Right forelimb (tissue), 1 donor: ENCODE measurements around the gene HLA-DMB.

Experiments used
- DNase-seq: peaks from one replicate; pipeline ENCODE4 v3.0.0-alpha.2; 2018

HLA-DMB gene

GRCh38 chr6:32971581-32972352 lies 30.9 kb upstream of the HLA-DMB start:
- DNase-seq, result peak; percentile 100

- no peak for DNase-seq
These were observed 30.4 kb upstream of the HLA-DMB start for GRCh38 chr6:32971242-32971580.

GRCh38 chr6:32970413-32971241 lies 29.8 kb upstream of the HLA-DMB start:
- DNase-seq, result peak; percentile 95

- peak; percentile 91 for DNase-seq
These were observed 29.0 kb upstream of the HLA-DMB start for GRCh38 chr6:32969685-32970412.

GRCh38 chr6:32968867-32969684 lies 28.2 kb upstream of the HLA-DMB start:
- DNase-seq, result no peak

GRCh38 chr6:32968093-32968866 lies 27.5 kb upstream of the HLA-DMB start, which contains the start of gene BRD2:
TSS of gene BRD2 (plus strand) at chr6:32968594. CDS start at chr6:32972899, 4,305 bp downstream.
- peak; percentile 99 for DNase-seq

GRCh38 chr6:32967151-32968091 lies 26.6 kb upstream of the HLA-DMB start:
- no peak for DNase-seq

- no peak for DNase-seq
These were observed 23.9 kb upstream of the HLA-DMB start for GRCh38 chr6:32964776-32965175.

GRCh38 chr6:32963866-32964265 lies 23.0 kb upstream of the HLA-DMB start:
- no peak for DNase-seq

- DNase-seq, result no peak
These were observed 21.5 kb upstream of the HLA-DMB start for GRCh38 chr6:32962213-32962826.

GRCh38 chr6:32960563-32960962 lies 19.7 kb upstream of the HLA-DMB start:
- no peak for DNase-seq

GRCh38 chr6:32956176-32956575 lies 15.3 kb upstream of the HLA-DMB start:
- DNase-seq, result no peak

GRCh38 chr6:32954986-32955802 lies 14.4 kb upstream of the HLA-DMB start:
- DNase-seq, result no peak

GRCh38 chr6:32954267-32954666 lies 13.4 kb upstream of the HLA-DMB start:
- DNase-seq, result no peak

GRCh38 chr6:32953775-32954174 lies 12.9 kb upstream of the HLA-DMB start:
- no peak for DNase-seq

- peak; percentile 69 for DNase-seq
These were observed 12.2 kb upstream of the HLA-DMB start, which contains the start of gene HLA-DMA for GRCh38 chr6:32952817-32953739. TSS of gene HLA-DMA (minus strand) at chr6:32953097. CDS start at chr6:32953036, 61 bp downstream.

- no peak for DNase-seq
These were observed 9.6 kb upstream of the HLA-DMB start for GRCh38 chr6:32950449-32950848.

GRCh38 chr6:32950010-32950409 lies 9.2 kb upstream of the HLA-DMB start:
- no peak for DNase-seq
